PFSK-1 (cell line): Measurements from ENCODE around the gene MAP2K1. TPM values are rescaled to one million over a fixed set of nuclear protein-coding genes. Genes with fewer than 3 reads are reported as not detected.

Experiments used
- FOXP2 ChIP-seq: optimal IDR thresholded peaks from 2 replicates; pipeline ENCODE3; 2011; ENCODE audit warnings: borderline replicate concordance, control low read depth, inconsistent platforms; ENCODE audit not compliant: insufficient read depth; ENCODE audit errors: extremely low read length, extremely low read depth
- POLR2AphosphoS5 ChIP-seq: IDR thresholded peaks from 2 replicates; pipeline ENCODE4 v1.6.1; 2012; ENCODE audit warnings: low read depth, mild to moderate bottlenecking, control low read depth, low read length, moderate library complexity
- SIN3A ChIP-seq: IDR thresholded peaks from 2 replicates; pipeline ENCODE4 v1.6.1; 2012; ENCODE audit warnings: mild to moderate bottlenecking, low read length, moderate library complexity, borderline replicate concordance; ENCODE audit not compliant: insufficient read depth
- TAF1 ChIP-seq: IDR thresholded peaks from 2 replicates; pipeline ENCODE4 v1.6.1; 2012; ENCODE audit warnings: low read length, control low read depth, borderline replicate concordance; ENCODE audit not compliant: insufficient read depth
- polyA plus RNA-seq: library from polyadenylated mRNA; unstranded; fragments of >200 nt; gene quantifications from one replicate; pipeline ENCODE4 v1.2.1, GENCODE V29; 2012; ENCODE audit warnings: low read depth, missing spikeins; ENCODE audit not compliant: insufficient read length
- TF ChIP-seq, protein P1 (sequence below), 2 experiments: IDR thresholded peaks; 2 replicates each; pipeline versions ENCODE4 v1.6.1 to v1.8.0; 2011 to 2012; ENCODE audit warnings: low read depth in 2 of 2, low read length in 2 of 2, control low read depth in 1 of 2, inconsistent platforms in 1 of 2, mild to moderate bottlenecking in 1 of 2, moderate library complexity in 1 of 2; ENCODE audit not compliant: insufficient read depth in 1 of 2

Gene MAP2K1
- polyA plus RNA-seq, result 76.3 TPM

GRCh38 chr15:66386204-66387123 lies at the start of gene MAP2K1:
TSS of gene MAP2K1 (plus strand) at chr15:66386912. CDS start at chr15:66387348, 436 bp downstream.
- TF ChIP-seq, protein P1, sequence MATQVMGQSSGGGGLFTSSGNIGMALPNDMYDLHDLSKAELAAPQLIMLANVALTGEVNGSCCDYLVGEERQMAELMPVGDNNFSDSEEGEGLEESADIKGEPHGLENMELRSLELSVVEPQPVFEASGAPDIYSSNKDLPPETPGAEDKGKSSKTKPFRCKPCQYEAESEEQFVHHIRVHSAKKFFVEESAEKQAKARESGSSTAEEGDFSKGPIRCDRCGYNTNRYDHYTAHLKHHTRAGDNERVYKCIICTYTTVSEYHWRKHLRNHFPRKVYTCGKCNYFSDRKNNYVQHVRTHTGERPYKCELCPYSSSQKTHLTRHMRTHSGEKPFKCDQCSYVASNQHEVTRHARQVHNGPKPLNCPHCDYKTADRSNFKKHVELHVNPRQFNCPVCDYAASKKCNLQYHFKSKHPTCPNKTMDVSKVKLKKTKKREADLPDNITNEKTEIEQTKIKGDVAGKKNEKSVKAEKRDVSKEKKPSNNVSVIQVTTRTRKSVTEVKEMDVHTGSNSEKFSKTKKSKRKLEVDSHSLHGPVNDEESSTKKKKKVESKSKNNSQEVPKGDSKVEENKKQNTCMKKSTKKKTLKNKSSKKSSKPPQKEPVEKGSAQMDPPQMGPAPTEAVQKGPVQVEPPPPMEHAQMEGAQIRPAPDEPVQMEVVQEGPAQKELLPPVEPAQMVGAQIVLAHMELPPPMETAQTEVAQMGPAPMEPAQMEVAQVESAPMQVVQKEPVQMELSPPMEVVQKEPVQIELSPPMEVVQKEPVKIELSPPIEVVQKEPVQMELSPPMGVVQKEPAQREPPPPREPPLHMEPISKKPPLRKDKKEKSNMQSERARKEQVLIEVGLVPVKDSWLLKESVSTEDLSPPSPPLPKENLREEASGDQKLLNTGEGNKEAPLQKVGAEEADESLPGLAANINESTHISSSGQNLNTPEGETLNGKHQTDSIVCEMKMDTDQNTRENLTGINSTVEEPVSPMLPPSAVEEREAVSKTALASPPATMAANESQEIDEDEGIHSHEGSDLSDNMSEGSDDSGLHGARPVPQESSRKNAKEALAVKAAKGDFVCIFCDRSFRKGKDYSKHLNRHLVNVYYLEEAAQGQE (IDR thresholded peaks at IDR 0.05; ENCODE audit: insufficient read depth in 1 of 2, low read depth in 2 of 2, low read length in 2 of 2), result no peak; a peak in 1 of 4 replicates
- peak; percentile 99 for TF ChIP-seq FOXP2
- peak; percentile 88 for TF ChIP-seq TAF1
- peak; percentile 79 for TF ChIP-seq POLR2AphosphoS5
- peak; percentile 14; the same call in 1 of the 2 replicates for TF ChIP-seq SIN3A

GRCh38 chr15:66356077-66356358 lies 30.7 kb upstream of the MAP2K1 start:
- TF ChIP-seq TAF1, result no peak
- TF ChIP-seq, protein P1 (IDR thresholded peaks at IDR 0.05; ENCODE audit: insufficient read depth in 1 of 2, low read depth in 2 of 2, low read length in 2 of 2), result no peak
- TF ChIP-seq SIN3A, result no peak
- TF ChIP-seq FOXP2, result no peak
- no peak for TF ChIP-seq POLR2AphosphoS5

GRCh38 chr15:66356359-66357236 lies 30.1 kb upstream of the MAP2K1 start, which contains the start of gene TIPIN:
TSS of gene TIPIN (minus strand) at chr15:66356685. CDS start at chr15:66352947, 3,738 bp downstream.
- peak; percentile 78; the same call in 1 of the 2 replicates for TF ChIP-seq SIN3A
- TF ChIP-seq FOXP2, result peak; percentile 78
- TF ChIP-seq, protein P1 (IDR thresholded peaks at IDR 0.05; ENCODE audit: insufficient read depth in 1 of 2, low read depth in 2 of 2, low read length in 2 of 2), result peak in 1 of 2 experiments; percentile 7; a peak in 1 of 4 replicates
- peak; percentile 85; the same call in 1 of the 2 replicates for TF ChIP-seq TAF1
- peak; percentile 97 for TF ChIP-seq POLR2AphosphoS5

DNA sequence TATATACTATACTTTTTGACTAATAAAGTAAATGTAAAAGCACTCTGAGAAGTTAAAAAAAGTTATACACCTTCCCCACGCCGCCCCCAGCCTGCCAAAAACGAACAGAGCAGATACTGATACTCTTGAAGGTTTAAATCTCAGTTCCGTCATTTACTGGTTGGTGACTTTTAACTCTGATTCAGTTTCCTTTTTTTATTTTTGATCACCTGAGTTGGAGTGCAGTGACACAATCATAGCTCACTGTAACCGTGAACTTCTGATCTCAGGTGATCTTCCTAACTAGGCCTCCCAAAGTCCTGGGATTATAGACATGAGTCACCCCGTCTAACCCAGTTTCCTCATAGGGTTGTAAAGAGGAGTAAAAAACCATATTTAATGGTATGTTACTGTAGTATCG lies 27.0 kb upstream of the MAP2K1 start:
- no peak for TF ChIP-seq FOXP2
- TF ChIP-seq, protein P1 (IDR thresholded peaks at IDR 0.05; ENCODE audit: insufficient read depth in 1 of 2, low read depth in 2 of 2, low read length in 2 of 2), result no peak
- TF ChIP-seq POLR2AphosphoS5, result no peak
- TF ChIP-seq SIN3A, result no peak
- TF ChIP-seq TAF1, result no peak
